ENCODE measurements around the gene SH3GL2. TPM values are rescaled to one million over a fixed set of nuclear protein-coding genes. Genes with fewer than 3 reads are reported as not detected.

Gene SH3GL2
- total RNA-seq, 1 donor from 2014 or later, result 3.2 TPM

DNA sequence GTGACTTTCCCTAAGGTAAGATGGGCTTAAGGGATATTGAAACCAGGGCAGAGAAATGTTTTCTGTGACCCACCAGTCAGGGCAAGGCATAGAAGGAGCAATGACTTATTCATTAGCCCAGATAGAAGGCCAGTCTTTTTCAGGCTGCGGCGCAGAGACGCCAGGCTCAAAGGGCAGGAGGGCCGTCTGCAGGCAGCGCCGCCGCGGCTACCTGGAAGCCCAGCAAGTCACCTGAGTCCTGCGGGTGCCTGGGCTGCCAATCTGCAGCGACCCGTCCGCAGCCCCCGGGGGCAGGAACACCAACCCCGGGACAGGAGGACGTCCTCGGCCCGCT, 322 bp upstream of the SH3GL2 start:
- H3K36me3 ChIP-seq, result no peaks in the 10 kb centered on the region
- no peaks in the 10 kb centered on the region for H3K9me3 ChIP-seq
- TF ChIP-seq, protein P1, sequence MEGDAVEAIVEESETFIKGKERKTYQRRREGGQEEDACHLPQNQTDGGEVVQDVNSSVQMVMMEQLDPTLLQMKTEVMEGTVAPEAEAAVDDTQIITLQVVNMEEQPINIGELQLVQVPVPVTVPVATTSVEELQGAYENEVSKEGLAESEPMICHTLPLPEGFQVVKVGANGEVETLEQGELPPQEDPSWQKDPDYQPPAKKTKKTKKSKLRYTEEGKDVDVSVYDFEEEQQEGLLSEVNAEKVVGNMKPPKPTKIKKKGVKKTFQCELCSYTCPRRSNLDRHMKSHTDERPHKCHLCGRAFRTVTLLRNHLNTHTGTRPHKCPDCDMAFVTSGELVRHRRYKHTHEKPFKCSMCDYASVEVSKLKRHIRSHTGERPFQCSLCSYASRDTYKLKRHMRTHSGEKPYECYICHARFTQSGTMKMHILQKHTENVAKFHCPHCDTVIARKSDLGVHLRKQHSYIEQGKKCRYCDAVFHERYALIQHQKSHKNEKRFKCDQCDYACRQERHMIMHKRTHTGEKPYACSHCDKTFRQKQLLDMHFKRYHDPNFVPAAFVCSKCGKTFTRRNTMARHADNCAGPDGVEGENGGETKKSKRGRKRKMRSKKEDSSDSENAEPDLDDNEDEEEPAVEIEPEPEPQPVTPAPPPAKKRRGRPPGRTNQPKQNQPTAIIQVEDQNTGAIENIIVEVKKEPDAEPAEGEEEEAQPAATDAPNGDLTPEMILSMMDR (IDR thresholded peaks at IDR 0.05), result no peak
- peaks cover 35% of the 10 kb centered on the region for H3K27me3 ChIP-seq
- DNase-seq (no peak), ATAC-seq (no peak)
- intact Hi-C loops (cut with DNase I), result no loop called here
- peak overlapping the region; percentile 40 for H3K4me3 ChIP-seq
- no peak overlapping the region for H3K27ac ChIP-seq
- no peaks in the 10 kb centered on the region for H3K4me1 ChIP-seq

DNA sequence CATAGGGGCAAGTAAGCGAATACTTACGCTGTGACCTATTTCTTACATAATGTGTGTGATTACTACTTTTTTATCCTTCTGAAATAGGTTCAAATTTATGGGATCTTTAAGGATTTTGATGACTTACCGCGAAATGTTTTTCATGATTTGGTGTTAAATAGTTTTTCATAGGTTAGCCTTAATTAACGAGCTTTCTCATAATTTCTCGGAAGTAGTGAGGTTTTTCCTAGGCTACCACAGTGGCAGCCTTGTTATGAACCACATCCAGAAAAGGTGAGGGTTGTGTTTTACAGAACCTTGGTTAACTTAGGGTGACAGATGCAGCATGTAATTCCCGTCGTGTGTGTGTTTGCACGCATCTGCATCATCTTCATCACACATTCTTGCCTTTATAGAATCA, 1.3 kb downstream of the SH3GL2 start:
- no peaks in the 10 kb centered on the region for H3K9me3 ChIP-seq
- TF ChIP-seq, protein P1 (IDR thresholded peaks at IDR 0.05), result no peak
- peaks cover 35% of the 10 kb centered on the region for H3K27me3 ChIP-seq
- intact Hi-C loops (cut with DNase I), result no loop called here
- ATAC-seq (no peak), DNase-seq (no peak)
- H3K27ac ChIP-seq, result no peak overlapping the region
- H3K4me1 ChIP-seq, result no peaks in the 10 kb centered on the region
- no peak overlapping the region for H3K4me3 ChIP-seq
- no peaks in the 10 kb centered on the region for H3K36me3 ChIP-seq

GRCh38 chr9:17587113-17587512, 8.2 kb downstream of the SH3GL2 start:
- Histone ChIP-seq H3K4me3 (no peak overlapping the region), H3K27me3 (no peaks in the 10 kb centered on the region), H3K4me1 (no peaks in the 10 kb centered on the region), H3K27ac (no peak overlapping the region), H3K9me3 (no peaks in the 10 kb centered on the region), H3K36me3 (no peaks in the 10 kb centered on the region)
- ATAC-seq, result no peak
- DNase-seq, result no peak
- TF ChIP-seq, protein P1 (IDR thresholded peaks at IDR 0.05), result no peak
- intact Hi-C loops (cut with DNase I), result no loop called here

DNA sequence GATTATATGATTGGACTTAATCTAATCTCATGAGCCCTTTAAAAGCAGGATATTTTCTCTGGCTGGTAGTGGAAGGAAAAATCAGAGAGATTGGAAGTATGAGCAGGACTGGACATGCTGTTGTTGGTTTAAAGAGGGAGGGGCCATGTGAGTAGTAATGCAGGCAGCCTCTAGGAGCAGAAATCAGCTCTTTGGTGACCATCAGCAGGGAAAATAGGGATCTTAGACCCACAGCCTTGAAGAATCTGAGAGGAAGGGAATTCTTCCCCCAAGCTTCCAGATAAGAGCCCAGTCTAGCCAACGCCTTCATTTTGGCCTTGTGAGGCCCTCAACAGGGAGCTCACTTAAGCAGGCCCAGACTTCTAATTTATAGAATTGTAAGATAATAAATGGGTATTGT, 9.5 kb downstream of the SH3GL2 start:
- DNase-seq, result no peak
- Histone ChIP-seq H3K9me3 (no peaks in the 10 kb centered on the region), H3K36me3 (no peaks in the 10 kb centered on the region), H3K4me1 (no peaks in the 10 kb centered on the region), H3K4me3 (no peak overlapping the region), H3K27ac (no peak overlapping the region), H3K27me3 (no peaks in the 10 kb centered on the region)
- intact Hi-C loops (cut with DNase I), result no loop called here
- TF ChIP-seq, protein P1 (IDR thresholded peaks at IDR 0.05), result no peak
- no peak for ATAC-seq

DNA sequence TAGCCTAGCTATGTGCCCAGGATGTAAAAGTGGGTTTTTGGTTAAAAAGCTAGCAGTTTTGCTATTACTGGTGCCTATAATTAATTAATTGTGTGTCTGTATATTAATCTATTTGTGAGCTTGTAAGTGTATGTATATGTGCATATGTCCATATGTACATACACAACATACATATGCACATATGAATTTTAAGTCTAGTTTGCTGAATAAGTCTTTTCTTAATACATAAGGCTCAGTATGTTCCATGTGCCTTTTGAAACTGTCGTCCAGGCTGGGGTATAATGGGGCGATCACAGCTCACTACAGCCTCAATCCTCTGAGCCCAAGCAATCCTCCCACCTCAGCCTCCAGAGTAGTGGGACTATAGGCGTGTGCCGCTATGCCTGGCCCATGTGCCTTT, 10.1 kb downstream of the SH3GL2 start:
- no peaks in the 10 kb centered on the region for H3K9me3 ChIP-seq
- intact Hi-C loops (cut with DNase I), result no loop called here
- no peaks in the 10 kb centered on the region for H3K4me1 ChIP-seq
- H3K27me3 ChIP-seq, result no peaks in the 10 kb centered on the region
- DNase-seq (no peak), ATAC-seq (no peak)
- H3K4me3 ChIP-seq, result no peak overlapping the region
- H3K27ac ChIP-seq, result no peak overlapping the region
- TF ChIP-seq, protein P1 (IDR thresholded peaks at IDR 0.05), result no peak
- no peaks in the 10 kb centered on the region for H3K36me3 ChIP-seq

- no peak overlapping the region for H3K27ac ChIP-seq
- H3K9me3 ChIP-seq, result no peaks in the 10 kb centered on the region
- H3K27me3 ChIP-seq, result no peaks in the 10 kb centered on the region
- no peaks in the 10 kb centered on the region for H3K36me3 ChIP-seq
- TF ChIP-seq, protein P1 (IDR thresholded peaks at IDR 0.05), result no peak
- DNase-seq, result no peak
- ATAC-seq, result no peak
- H3K4me3 ChIP-seq, result no peak overlapping the region
- intact Hi-C loops (cut with DNase I), result no loop called here
- no peaks in the 10 kb centered on the region for H3K4me1 ChIP-seq
These were observed 10.9 kb downstream of the SH3GL2 start for GRCh38 chr9:17589771-17590170.

All from upper lobe of right lung (tissue), 1 donor.